GM12878 (cell line): ENCODE results near the gene PREX1. TPM values are rescaled to one million over a fixed set of nuclear protein-coding genes. Genes with fewer than 3 reads are reported as not detected.

Source experiments
- ATAC-seq: fragments of 200-7000 bp; cut with Tn5 transposase; 3 replicates; pipeline ENCODE4 v1.9.1; 2020; ENCODE audit warnings: mild to moderate bottlenecking, moderate library complexity
- BruUV-seq: library from RNA; stranded (reverse); fragments of 400-500 nt; replicated peaks from 2 replicates; lab custom pipeline; 2021; lab: Mats Ljungman, UMichigan
- CTCF ChIA-PET: fragments of 300-600 bp; sonication (Branson Sonifier 250); formaldehyde crosslinking; extraction: SDS; loops from one replicate; lab custom pipeline; 2021; ENCODE audit warnings: inconsistent platforms; lab: Yijun Ruan, JAX
- POLR2A ChIA-PET: fragments of 350-600 bp; formaldehyde crosslinking; extraction: SDS; loops from one replicate; lab custom pipeline; 2021; ENCODE audit warnings: inconsistent platforms; lab: Charles Lee
- RAD21 ChIA-PET: fragments of 300-600 bp; sonication (Branson Sonifier 250); formaldehyde crosslinking; loops from one replicate; lab custom pipeline; 2023; ENCODE audit warnings: antibody characterized with exemption; ENCODE audit not compliant: unreplicated experiment; lab: Charles Lee
- SMC1A ChIA-PET: fragments of 300-600 bp; sonication (Branson Sonifier 250); formaldehyde crosslinking; loops from one replicate; lab custom pipeline; 2023; ENCODE audit not compliant: unreplicated experiment, uncharacterized antibody; lab: Charles Lee
- DNase-seq: peaks from one replicate; pipeline ENCODE4 v3.0.0-alpha.2; 2011; ENCODE audit warnings: low read depth, low spot score
- FAIRE-seq: peaks from 3 replicates; lab custom pipeline; 2011; peaks lifted over from hg19 to GRCh38; lab: Jason Lieb, UNC
- H2AFZ ChIP-seq: 2 replicates; pipeline ENCODE4 v1.6.0; 2011; ENCODE audit warnings: low read depth, low read length, control low read depth; ENCODE audit not compliant: control insufficient read depth
- H3K27ac ChIP-seq: 2 replicates; pipeline ENCODE4 v1.5.1; 2011; ENCODE audit warnings: control low read depth; ENCODE audit not compliant: control insufficient read depth, insufficient read depth
- H3K27me3 ChIP-seq, 2 experiments: replicated peaks in 1 of 2; 2 replicates each; pipeline versions ENCODE4 v1.6.0 to v1.6.1; 2011; ENCODE audit warnings: low read length in 1 of 2; ENCODE audit not compliant: control insufficient read depth in 2 of 2, insufficient read depth in 2 of 2
- H3K36me3 ChIP-seq, 2 experiments: 2 replicates each; pipeline ENCODE4 v1.5.1; 2011; ENCODE audit warnings: low read length in 1 of 2; ENCODE audit not compliant: control insufficient read depth in 2 of 2, insufficient read depth in 2 of 2
- H3K4me1 ChIP-seq: 2 replicates; pipeline ENCODE4 v1.6.1; 2011; ENCODE audit warnings: mild to moderate bottlenecking, low read length, moderate library complexity, mixed read lengths; ENCODE audit not compliant: control insufficient read depth, insufficient read depth
- H3K4me2 ChIP-seq: 2 replicates; pipeline ENCODE4 v1.6.0; 2011; ENCODE audit warnings: control low read depth; ENCODE audit not compliant: control insufficient read depth, insufficient read depth
- H3K4me3 ChIP-seq: fragments of 200-600 bp; sonication (generic); 2 replicates; pipeline ENCODE4 v1.5.1; 2016
- H3K79me2 ChIP-seq: 2 replicates; pipeline ENCODE4 v1.6.0; 2011; ENCODE audit warnings: low read length; ENCODE audit not compliant: control insufficient read depth, insufficient read depth
- H3K9ac ChIP-seq: 2 replicates; pipeline ENCODE4 v1.8.0; 2011; ENCODE audit warnings: low read length, control low read depth, mixed read lengths; ENCODE audit not compliant: control insufficient read depth, insufficient read depth
- H3K9me3 ChIP-seq: replicated peaks from 3 replicates; pipeline ENCODE4 v1.5.1; 2011; ENCODE audit warnings: mild to moderate bottlenecking, low read length; ENCODE audit not compliant: control insufficient read depth, insufficient read depth
- H4K20me1 ChIP-seq: 2 replicates; pipeline ENCODE4 v1.6.0; 2011; ENCODE audit not compliant: control insufficient read depth, insufficient read depth
- BCL11A ChIP-seq: IDR thresholded peaks from 2 replicates; pipeline ENCODE4 v1.6.1; 2011; ENCODE audit warnings: low read depth, low read length
- CEBPZ ChIP-seq: fragments of 150-350 bp; IDR thresholded peaks from 2 replicates; pipeline ENCODE4 v1.6.1; 2016; ENCODE audit warnings: low read depth, low read length
- EGR1 ChIP-seq, 2 experiments: IDR thresholded peaks; 1 replicate in 1 of 2; 2 replicates in 1 of 2; pipeline ENCODE4 v1.6.1; 2011 to 2012; ENCODE audit warnings: low read depth in 2 of 2, low read length in 2 of 2, borderline replicate concordance in 1 of 2, mild to moderate bottlenecking in 1 of 2, moderate library complexity in 1 of 2
- FOXK2 ChIP-seq: fragments of 450-650 bp; IDR thresholded peaks from 2 replicates; pipeline ENCODE4 v1.6.1; 2017; ENCODE audit warnings: mild to moderate bottlenecking, moderate library complexity
- JUND ChIP-seq: IDR thresholded peaks from 2 replicates; pipeline ENCODE4 v1.6.1; 2012; ENCODE audit warnings: low read depth, mild to moderate bottlenecking, low read length, improper control_type of control experiment, moderate library complexity
- LARP7 ChIP-seq: fragments of 450-650 bp; IDR thresholded peaks from 2 replicates; pipeline ENCODE4 v1.6.1; 2017; ENCODE audit warnings: mild to moderate bottlenecking
- NR2F1 ChIP-seq: fragments of 450-650 bp; conservative IDR thresholded peaks from 2 replicates; pipeline ENCODE4 v1.6.1; 2017; ENCODE audit warnings: mild to moderate bottlenecking
- PKNOX1 ChIP-seq: fragments of 450-650 bp; IDR thresholded peaks from 2 replicates; pipeline ENCODE4 v1.6.1; 2016; ENCODE audit warnings: mild to moderate bottlenecking
- ZBED1 ChIP-seq: IDR thresholded peaks from 2 replicates; pipeline ENCODE4 v1.6.1; 2016; ENCODE audit warnings: borderline replicate concordance
- WGBS: methylation state at CpG from one replicate; pipeline ENCODE4 v1.1.6; 2016; ENCODE audit warnings: low lambda C conversion rate; ENCODE audit not compliant: insufficient replicate concordance, insufficient coverage; ENCODE audit errors: missing lambda C conversion rate; 5-methylcytosine and 5-hydroxymethylcytosine counted together
- in situ Hi-C: fragments of 300-500 bp; cut with MboI; formaldehyde crosslinking; loops from 9 replicates; pipeline ENCODE4 v1.14.3; 2018; ENCODE audit warnings: mixed read lengths
- intact Hi-C: fragments of 100-400 bp; cut with micrococcal nuclease; formaldehyde crosslinking; loops from one replicate; pipeline ENCODE4 v1.14.2; 2022; ENCODE audit not compliant: unreplicated experiment
- polyA plus RNA-seq, 11 experiments: library from polyadenylated mRNA; depleted of rRNA in 4 of 11; unstranded in 6 of 11; stranded (reverse) in 5 of 11; fragments of >200 nt; fragmentation: Nextera tagmentation in 4 of 11; fragmentation: Illumina TruSeq in 1 of 11; extraction: Ambion mirVana in 4 of 11; extraction: Trizol in 1 of 11; gene quantifications; 1 replicate in 1 of 11; 2 replicates in 10 of 11; pipeline versions ENCODE4 v1.2.1 to v1.2.3, GENCODE V29; 2011 to 2016; ENCODE audit warnings: inconsistent platforms in 2 of 11, missing spikeins in 2 of 11, low read depth in 1 of 11
- total RNA-seq, 4 experiments: library from RNA; depleted of rRNA in 3 of 4; stranded (reverse); fragments of >200 nt in 3 of 4; fragmentation: Illumina TruSeq in 1 of 4; extraction: Trizol in 1 of 4; gene quantifications; 2 replicates each; pipeline versions ENCODE4 v1.2.1 to v1.2.3, GENCODE V29; 2013 to 2021
- TF ChIP-seq, protein P1 (sequence below): fragments of 450-650 bp; IDR thresholded peaks from 2 replicates; pipeline ENCODE4 v1.6.1; 2018; ENCODE audit warnings: mild to moderate bottlenecking, low read depth, moderate library complexity; ENCODE audit not compliant: partially characterized antibody
- TF ChIP-seq, protein P2 (sequence below): fragments of 150-350 bp; IDR thresholded peaks from 2 replicates; pipeline ENCODE4 v1.6.1; 2014; ENCODE audit warnings: mild to moderate bottlenecking, low read depth, low read length
- TF ChIP-seq, protein P3 (sequence below): fragments of 450-650 bp; formaldehyde crosslinking; IDR thresholded peaks from 2 replicates; pipeline ENCODE4 v1.4.0; 2022; ENCODE audit warnings: mild to moderate bottlenecking, moderate library complexity

The PREX1 gene
- total and polyA plus RNA-seq, 10 of the 15 experiments (the other 5 are each of a cell fraction or from before 2014, with no cell fraction given): 2.6 to 114 (median 38.9) TPM

DNA sequence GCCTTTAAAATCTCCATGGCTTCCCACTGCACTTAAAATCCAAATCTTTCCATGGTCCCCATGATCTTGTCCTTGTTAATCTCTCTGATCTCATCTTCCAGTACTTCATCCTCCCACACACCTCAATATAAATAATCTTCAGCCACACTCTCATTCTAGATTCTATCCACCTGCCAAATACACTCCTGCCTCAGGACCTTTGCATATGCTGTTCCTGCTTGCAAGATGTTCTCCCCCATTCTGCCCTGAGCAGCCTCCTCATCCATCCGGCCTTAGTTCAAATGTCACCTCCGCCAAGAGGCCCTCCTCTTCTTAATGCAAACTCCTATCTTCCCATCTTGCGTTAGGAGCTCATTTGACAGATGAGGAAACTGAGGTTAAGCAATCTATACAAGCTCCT, 77.4 kb downstream of the PREX1 start:
- H3K36me3 ChIP-seq: peaks cover 11 to 22% of the 10 kb centered on the region in 2 experiments; a peak in 3 of 4 replicates
- H3K79me2 ChIP-seq: peaks cover 71% of the 10 kb centered on the region
- ChIA-PET POLR2A (interaction anchor here (1.7 kb wide), 1 partner anchor 10 kb away, joined by 5 read pairs; no protein-coding TSS in a partner anchor), SMC1A (interaction anchor here (1.1 to 1.6 kb wide), 4 partner anchors 10 to 155 kb away, joined by 3 to 6 read pairs (median 4); no protein-coding TSS in a partner anchor), CTCF (no interaction called here), RAD21 (interaction anchor here (1.4 kb wide), 1 partner anchor 11 kb away, joined by 3 read pairs; no protein-coding TSS in a partner anchor)
- H3K27ac ChIP-seq: no peak overlapping the region
- H2AFZ ChIP-seq: no peak overlapping the region
- no peaks in the 10 kb centered on the region for H3K27me3 ChIP-seq
- DNase-seq (no peak), FAIRE-seq (no peak), ATAC-seq (no peak)
- H3K4me3 ChIP-seq: no peak overlapping the region
- in situ Hi-C loops (no loop called here), intact Hi-C loops (no loop called here)
- H4K20me1 ChIP-seq: no peaks in the 10 kb centered on the region
- no TSS peak for BruUV-seq
- peaks cover 3% of the 10 kb centered on the region; the same call in 2 of the 3 replicates for H3K9me3 ChIP-seq
- no peak overlapping the region for H3K4me2 ChIP-seq
- peaks cover 47% of the 10 kb centered on the region for H3K4me1 ChIP-seq
- H3K9ac ChIP-seq: no peak overlapping the region
- WGBS: 100% methylated on average over 3 of the region's 3 CpGs
- no peak for TF ChIP-seq EGR1 (IDR thresholded peaks at IDR 0.05; ENCODE audit: borderline replicate concordance in 1 of 2, low read depth in 2 of 2, low read length in 2 of 2)
- TF ChIP-seq, protein P1, sequence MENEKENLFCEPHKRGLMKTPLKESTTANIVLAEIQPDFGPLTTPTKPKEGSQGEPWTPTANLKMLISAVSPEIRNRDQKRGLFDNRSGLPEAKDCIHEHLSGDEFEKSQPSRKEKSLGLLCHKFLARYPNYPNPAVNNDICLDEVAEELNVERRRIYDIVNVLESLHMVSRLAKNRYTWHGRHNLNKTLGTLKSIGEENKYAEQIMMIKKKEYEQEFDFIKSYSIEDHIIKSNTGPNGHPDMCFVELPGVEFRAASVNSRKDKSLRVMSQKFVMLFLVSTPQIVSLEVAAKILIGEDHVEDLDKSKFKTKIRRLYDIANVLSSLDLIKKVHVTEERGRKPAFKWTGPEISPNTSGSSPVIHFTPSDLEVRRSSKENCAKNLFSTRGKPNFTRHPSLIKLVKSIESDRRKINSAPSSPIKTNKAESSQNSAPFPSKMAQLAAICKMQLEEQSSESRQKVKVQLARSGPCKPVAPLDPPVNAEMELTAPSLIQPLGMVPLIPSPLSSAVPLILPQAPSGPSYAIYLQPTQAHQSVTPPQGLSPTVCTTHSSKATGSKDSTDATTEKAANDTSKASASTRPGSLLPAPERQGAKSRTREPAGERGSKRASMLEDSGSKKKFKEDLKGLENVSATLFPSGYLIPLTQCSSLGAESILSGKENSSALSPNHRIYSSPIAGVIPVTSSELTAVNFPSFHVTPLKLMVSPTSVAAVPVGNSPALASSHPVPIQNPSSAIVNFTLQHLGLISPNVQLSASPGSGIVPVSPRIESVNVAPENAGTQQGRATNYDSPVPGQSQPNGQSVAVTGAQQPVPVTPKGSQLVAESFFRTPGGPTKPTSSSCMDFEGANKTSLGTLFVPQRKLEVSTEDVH: no peak
- no peak for TF ChIP-seq PKNOX1
- no peak for TF ChIP-seq NR2F1
- no peak for TF ChIP-seq JUND
- TF ChIP-seq, protein P2, sequence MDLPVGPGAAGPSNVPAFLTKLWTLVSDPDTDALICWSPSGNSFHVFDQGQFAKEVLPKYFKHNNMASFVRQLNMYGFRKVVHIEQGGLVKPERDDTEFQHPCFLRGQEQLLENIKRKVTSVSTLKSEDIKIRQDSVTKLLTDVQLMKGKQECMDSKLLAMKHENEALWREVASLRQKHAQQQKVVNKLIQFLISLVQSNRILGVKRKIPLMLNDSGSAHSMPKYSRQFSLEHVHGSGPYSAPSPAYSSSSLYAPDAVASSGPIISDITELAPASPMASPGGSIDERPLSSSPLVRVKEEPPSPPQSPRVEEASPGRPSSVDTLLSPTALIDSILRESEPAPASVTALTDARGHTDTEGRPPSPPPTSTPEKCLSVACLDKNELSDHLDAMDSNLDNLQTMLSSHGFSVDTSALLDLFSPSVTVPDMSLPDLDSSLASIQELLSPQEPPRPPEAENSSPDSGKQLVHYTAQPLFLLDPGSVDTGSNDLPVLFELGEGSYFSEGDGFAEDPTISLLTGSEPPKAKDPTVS: no peak
- no peak for TF ChIP-seq LARP7
- TF ChIP-seq, protein P3, sequence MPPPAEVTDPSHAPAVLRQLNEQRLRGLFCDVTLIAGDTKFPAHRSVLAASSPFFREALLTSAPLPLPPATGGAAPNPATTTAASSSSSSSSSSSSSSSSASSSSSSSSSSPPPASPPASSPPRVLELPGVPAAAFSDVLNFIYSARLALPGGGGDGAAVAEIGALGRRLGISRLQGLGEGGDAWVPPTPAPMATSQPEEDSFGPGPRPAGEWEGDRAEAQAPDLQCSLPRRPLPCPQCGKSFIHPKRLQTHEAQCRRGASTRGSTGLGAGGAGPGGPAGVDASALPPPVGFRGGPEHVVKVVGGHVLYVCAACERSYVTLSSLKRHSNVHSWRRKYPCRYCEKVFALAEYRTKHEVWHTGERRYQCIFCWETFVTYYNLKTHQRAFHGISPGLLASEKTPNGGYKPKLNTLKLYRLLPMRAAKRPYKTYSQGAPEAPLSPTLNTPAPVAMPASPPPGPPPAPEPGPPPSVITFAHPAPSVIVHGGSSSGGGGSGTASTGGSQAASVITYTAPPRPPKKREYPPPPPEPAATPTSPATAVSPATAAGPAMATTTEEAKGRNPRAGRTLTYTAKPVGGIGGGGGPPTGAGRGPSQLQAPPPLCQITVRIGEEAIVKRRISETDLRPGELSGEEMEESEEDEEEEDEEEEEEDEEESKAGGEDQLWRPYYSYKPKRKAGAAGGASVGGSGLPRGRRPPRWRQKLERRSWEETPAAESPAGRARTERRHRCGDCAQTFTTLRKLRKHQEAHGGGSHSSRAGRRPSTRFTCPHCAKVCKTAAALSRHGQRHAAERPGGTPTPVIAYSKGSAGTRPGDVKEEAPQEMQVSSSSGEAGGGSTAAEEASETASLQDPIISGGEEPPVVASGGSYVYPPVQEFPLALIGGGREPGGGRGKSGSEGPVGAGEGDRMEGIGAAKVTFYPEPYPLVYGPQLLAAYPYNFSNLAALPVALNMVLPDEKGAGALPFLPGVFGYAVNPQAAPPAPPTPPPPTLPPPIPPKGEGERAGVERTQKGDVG (CRISPR knock-in tag): no peak
- no peak for TF ChIP-seq CEBPZ
- no peak for TF ChIP-seq FOXK2
- TF ChIP-seq ZBED1: no peak
- TF ChIP-seq BCL11A: no peak
